ENCODE data around the gene RFNG.

RFNG gene

DNA sequence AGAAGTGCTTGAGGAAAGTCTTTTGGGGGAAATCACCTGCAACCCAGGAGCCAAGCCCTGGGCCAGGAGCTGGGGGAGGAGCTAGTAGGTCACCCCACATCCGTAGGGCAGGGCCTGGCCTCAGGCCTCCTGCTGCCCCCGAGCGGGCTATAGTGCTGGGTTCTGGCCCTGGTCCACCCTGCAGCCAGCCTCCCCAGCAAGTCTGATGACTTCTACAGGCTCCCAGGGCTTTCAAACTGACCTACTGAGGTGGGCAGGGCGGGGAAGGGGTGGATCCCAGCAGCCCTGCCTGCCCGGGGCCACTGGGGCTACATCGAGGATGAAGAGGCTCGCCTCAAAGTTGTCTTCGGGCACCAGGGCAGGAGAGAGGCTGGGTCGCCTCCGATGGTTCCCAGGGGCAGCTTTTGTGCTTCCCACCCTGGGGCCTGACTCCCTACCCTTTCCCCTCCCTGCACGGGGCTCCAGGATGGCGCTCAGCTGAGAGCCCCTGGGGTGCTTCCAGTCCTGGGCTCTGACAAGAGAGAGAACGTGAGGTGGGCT lies 33.9 kb downstream of the RFNG start:
- TF ChIP-seq, protein P1, sequence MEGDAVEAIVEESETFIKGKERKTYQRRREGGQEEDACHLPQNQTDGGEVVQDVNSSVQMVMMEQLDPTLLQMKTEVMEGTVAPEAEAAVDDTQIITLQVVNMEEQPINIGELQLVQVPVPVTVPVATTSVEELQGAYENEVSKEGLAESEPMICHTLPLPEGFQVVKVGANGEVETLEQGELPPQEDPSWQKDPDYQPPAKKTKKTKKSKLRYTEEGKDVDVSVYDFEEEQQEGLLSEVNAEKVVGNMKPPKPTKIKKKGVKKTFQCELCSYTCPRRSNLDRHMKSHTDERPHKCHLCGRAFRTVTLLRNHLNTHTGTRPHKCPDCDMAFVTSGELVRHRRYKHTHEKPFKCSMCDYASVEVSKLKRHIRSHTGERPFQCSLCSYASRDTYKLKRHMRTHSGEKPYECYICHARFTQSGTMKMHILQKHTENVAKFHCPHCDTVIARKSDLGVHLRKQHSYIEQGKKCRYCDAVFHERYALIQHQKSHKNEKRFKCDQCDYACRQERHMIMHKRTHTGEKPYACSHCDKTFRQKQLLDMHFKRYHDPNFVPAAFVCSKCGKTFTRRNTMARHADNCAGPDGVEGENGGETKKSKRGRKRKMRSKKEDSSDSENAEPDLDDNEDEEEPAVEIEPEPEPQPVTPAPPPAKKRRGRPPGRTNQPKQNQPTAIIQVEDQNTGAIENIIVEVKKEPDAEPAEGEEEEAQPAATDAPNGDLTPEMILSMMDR (conservative IDR thresholded peaks at IDR 0.05) = no peak
- H3K27ac ChIP-seq = peak overlapping the region; percentile 91

DNA sequence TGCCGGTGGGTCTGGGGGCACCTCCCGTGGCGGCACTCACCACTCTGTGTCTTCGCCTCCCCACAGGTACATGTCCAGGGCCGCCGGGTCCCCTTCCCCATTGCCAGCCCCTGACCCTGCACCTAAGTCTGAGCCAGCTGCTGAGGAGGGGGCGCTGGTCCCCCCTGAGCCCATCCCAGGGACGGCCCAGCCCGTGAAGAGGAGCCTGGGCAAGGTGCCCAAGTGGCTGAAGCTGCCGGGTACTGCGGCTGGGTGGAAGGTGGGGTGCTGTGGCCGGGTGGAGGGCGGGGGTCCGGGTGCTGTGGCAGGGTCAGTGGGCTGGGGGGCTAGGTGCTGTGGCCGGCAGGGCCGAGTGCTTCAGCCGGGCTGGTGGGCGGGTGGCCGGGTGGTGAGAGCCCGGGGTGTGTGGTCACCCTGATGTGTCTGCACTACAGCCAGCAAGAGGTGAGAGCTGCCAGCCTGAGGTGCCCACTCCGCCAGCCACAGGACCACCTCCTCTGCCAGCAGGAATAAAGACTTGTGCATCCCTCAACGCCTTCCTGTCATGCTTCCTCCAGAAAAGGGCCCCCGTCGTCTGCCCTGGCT lies 34.6 kb downstream of the RFNG start:
- H3K27ac ChIP-seq = peak overlapping the region; percentile 91
- TF ChIP-seq, protein P1 (conservative IDR thresholded peaks at IDR 0.05) = no peak

DNA sequence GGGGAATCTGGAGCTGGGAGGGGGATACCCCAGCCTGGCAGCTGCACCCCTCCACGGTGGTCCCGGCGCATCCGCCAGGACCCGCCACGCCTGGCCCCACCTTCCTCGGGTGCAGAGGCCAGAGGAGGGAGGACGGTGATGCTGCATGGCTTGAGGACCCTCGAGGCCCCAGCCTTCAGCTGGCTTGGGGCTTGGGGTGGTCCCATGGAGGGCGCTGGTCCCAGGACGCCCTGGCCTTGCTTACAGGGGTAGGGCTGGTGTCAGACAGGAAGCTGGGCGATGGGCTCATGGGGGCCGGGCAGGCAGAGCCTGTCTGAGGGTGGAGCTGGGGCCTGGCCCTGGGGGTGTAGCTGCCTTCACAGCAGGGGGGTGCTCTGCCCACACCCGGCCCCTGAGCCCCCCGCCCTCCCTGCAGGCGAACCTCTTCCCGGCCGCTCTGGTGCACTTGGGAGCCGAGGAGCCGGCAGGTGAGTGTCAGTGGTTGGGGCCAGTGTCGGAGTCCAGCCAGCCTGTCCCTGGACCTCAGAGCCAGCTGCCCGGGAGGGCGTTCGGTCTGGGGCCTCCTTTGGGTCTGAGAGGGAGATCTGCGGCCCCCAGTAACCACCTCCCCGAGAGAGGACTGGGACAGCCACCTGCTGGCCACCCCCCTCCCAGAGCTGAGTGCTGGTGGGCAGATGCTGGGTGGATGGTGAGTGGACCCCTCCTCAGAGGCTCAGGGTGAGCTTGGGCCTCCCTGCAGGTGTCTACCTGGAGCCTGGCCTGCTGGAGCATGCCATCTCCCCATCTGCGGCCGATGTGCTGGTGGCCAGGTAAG lies 35.3 kb downstream of the RFNG start:
- TF ChIP-seq, protein P1 (conservative IDR thresholded peaks at IDR 0.05) = no peak
- peak overlapping the region; percentile 91; the same call in 1 of the 2 replicates for H3K27ac ChIP-seq

DNA sequence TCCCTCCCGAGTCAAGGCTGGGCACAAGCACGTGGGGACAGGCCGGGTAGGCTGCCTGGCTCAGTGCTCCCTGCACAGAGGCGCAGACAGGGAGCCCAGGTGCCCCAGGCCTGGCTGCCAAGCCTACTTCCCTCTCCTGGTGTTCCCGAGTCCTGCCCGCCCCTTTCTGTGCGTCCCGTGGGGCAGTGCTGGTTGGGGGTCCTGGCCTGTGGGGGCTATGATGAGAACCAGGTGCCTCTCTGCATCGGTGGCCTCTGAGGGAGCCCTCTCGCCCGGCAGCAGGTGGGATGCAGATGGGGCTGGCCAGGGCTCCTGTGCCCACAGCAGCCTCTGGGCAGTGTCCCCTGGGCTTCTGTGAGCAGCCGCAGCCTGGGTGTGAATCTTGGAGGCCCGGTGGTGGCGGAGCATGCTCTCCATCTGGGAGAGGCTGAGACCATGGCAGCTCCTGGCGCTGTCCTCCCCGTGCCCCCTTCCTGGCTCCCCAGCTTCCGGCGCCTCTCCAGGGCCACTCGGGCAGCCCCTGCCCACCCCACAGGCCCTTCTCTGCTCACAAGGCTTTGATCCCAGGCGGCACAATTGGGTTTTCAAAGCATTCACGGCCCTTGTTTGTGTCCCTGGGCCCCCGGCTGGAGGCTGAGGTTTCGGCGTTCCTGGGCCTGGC lies 36.2 kb downstream of the RFNG start:
- H3K27ac ChIP-seq = no peak overlapping the region
- TF ChIP-seq, protein P1 (conservative IDR thresholded peaks at IDR 0.05) = no peak

DNA sequence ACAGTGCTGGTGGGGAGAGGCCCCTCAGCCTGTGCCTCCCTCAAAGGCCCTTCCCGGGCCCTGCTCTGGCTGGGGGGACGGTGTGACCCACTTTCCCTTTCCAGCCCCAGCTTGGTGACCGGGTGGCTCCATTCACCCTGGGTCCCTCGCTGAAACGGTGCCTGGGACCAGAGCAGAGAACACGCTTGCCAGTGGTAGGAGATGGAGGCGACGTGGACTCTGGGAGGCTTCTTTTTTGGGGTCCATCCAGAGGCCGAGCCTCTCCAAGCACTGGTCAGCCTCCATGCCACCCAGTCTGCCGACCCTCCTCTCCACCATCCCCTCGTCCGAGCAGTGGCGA lies 36.7 kb downstream of the RFNG start:
- H3K27ac ChIP-seq = no peak overlapping the region
- TF ChIP-seq, protein P1 (conservative IDR thresholded peaks at IDR 0.05) = no peak

DNA sequence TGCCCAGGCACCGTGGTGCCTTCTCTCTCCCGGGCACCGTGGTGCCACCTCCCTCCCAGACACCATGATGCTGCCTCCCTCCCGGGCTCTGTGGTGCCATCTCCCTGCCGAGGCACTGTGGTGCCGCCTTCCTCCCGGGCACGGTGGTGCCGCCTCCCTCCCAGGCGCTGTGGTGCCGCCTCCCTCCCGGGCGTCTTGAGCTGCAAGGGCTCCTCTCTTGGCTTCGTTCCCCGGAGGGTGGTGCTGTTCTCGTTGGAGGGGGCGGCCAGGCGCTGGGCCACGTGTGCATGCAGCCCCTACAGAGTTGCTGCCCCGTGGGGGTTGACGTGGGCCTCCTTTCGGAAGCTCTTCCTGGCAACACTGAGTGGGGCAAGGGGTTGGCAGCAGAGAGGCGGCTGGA lies 37.2 kb downstream of the RFNG start:
- TF ChIP-seq, protein P1 (conservative IDR thresholded peaks at IDR 0.05) = no peak
- H3K27ac ChIP-seq = no peak overlapping the region

DNA sequence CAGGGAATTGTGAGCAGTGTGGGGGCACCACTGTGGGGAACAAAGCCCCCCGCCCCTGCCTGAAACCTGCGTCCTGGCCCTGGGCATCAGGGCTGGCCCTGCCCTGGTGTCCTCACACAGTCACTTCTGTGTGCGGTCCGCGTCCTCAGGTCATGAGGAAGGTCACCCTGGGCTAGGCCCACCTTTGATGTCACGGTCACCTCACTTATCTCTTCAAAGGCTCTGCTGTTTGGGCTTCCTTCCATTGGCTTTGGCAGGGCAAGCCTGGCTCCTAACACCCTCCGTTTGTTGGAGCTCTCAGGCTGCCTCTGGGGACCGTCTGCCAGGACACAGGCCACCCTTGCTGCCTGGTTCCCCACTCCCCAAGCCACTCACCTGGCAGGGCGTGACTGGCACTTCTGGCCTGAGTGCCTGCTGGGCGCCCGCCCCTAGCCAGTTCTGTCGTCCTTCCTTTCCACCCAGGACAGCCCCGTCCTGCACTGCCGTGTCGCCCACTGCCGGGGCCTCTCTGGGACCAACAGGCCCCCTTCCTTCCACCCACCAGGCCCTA lies 37.8 kb downstream of the RFNG start:
- H3K27ac ChIP-seq = no peak overlapping the region
- TF ChIP-seq, protein P1 (conservative IDR thresholded peaks at IDR 0.05) = no peak
